Measurements from ENCODE around the gene SOS1.
"Not testable (repeated sequence)": the region's sequence is repeated elsewhere in the genome, so short reads cannot be mapped to it uniquely, and the experiment has no call there.

GRCh38 chr2:39138187-39138836, 17.5 kb upstream of the SOS1 start:
- not testable (repeated sequence) for TF ChIP-seq GATA2 (IDR thresholded peaks at IDR 0.05; ENCODE audit: insufficient read depth, insufficient read length, low read depth, low read length); CTCF (IDR thresholded peaks at IDR 0.05; ENCODE audit: extremely low read depth in 1 of 2, insufficient read depth in 1 of 2, low read depth in 1 of 2, low read length in 2 of 2)
